ENCODE data around the gene PAAF1.
"Not testable (repeated sequence)": the region's sequence is repeated elsewhere in the genome, so short reads cannot be mapped to it uniquely, and the experiment has no call there.

Gene PAAF1

GRCh38 chr11:73883856-73884255 lies 7.1 kb downstream of the PAAF1 start:
- DNase-seq (ENCODE audit: low read depth) = no peak

GRCh38 chr11:73888244-73888643 lies 11.4 kb downstream of the PAAF1 start:
- DNase-seq (ENCODE audit: low read depth) = no peak

- no peak for DNase-seq (ENCODE audit: low read depth)
Observed at GRCh38 chr11:73889019-73889418, 12.2 kb downstream of the PAAF1 start.

GRCh38 chr11:73889536-73889935 lies 12.7 kb downstream of the PAAF1 start:
- no peak for DNase-seq (ENCODE audit: low read depth)

- no peak for DNase-seq (ENCODE audit: low read depth)
Observed at GRCh38 chr11:73893041-73893440, 16.2 kb downstream of the PAAF1 start.

GRCh38 chr11:73894725-73895335 lies 18.0 kb downstream of the PAAF1 start:
- DNase-seq (ENCODE audit: low read depth) = no peak

- no peak for DNase-seq (ENCODE audit: low read depth)
Observed at GRCh38 chr11:73902303-73902702, 25.5 kb downstream of the PAAF1 start.

GRCh38 chr11:73907191-73907590 lies 30.4 kb downstream of the PAAF1 start:
- DNase-seq (ENCODE audit: low read depth) = no peak

GRCh38 chr11:73912026-73912425 lies 35.2 kb downstream of the PAAF1 start:
- no peak for DNase-seq (ENCODE audit: low read depth)

GRCh38 chr11:73913472-73913871 lies 36.7 kb downstream of the PAAF1 start:
- DNase-seq (ENCODE audit: low read depth) = no peak

GRCh38 chr11:73914284-73914683 lies 37.5 kb downstream of the PAAF1 start:
- no peak for DNase-seq (ENCODE audit: low read depth)

GRCh38 chr11:73916435-73916834 lies 39.6 kb downstream of the PAAF1 start:
- DNase-seq (ENCODE audit: low read depth) = no peak

GRCh38 chr11:73921180-73921579 lies 44.4 kb downstream of the PAAF1 start:
- no peak for DNase-seq (ENCODE audit: low read depth)

GRCh38 chr11:73929388-73929787 lies 52.6 kb downstream of the PAAF1 start:
- DNase-seq (ENCODE audit: low read depth) = no peak

- no peak for DNase-seq (ENCODE audit: low read depth)
Observed at GRCh38 chr11:73931039-73931645, 54.3 kb downstream of the PAAF1 start.

- DNase-seq (ENCODE audit: low read depth) = no peak
Observed at GRCh38 chr11:73931951-73932350, 55.2 kb downstream of the PAAF1 start.

- DNase-seq (ENCODE audit: low read depth) = no peak
Observed at GRCh38 chr11:73932781-73933180, 56.0 kb downstream of the PAAF1 start.

- DNase-seq (ENCODE audit: low read depth) = not testable (repeated sequence)
Observed at GRCh38 chr11:73936047-73936446, 59.2 kb downstream of the PAAF1 start.

- DNase-seq (ENCODE audit: low read depth) = no peak
Observed at GRCh38 chr11:73939096-73939495, 62.3 kb downstream of the PAAF1 start.

GRCh38 chr11:73940801-73941570 lies 64.2 kb downstream of the PAAF1 start:
- no peak for DNase-seq (ENCODE audit: low read depth)

GRCh38 chr11:73942010-73942409 lies 65.2 kb downstream of the PAAF1 start:
- no peak for DNase-seq (ENCODE audit: low read depth)

GRCh38 chr11:73944085-73944484 lies 67.3 kb downstream of the PAAF1 start:
- DNase-seq (ENCODE audit: low read depth) = no peak

GRCh38 chr11:73944901-73945300 lies 68.1 kb downstream of the PAAF1 start:
- no peak for DNase-seq (ENCODE audit: low read depth)
